Smooth muscle cell (in vitro differentiated cells): ENCODE results near the gene ARL8A. TPM values are rescaled to one million over a fixed set of nuclear protein-coding genes. Genes with fewer than 3 reads are reported as not detected.

ENCODE experiments used
- DNase-seq: peaks from one replicate; lab custom pipeline; 2025; ENCODE audit not compliant: unreplicated experiment; lab: John Stamatoyannopoulos, UW
- H2AFZ ChIP-seq: fragments of 200-600 bp; sonication (generic); 2 replicates; pipeline ENCODE4 v1.6.0; 2016; ENCODE audit warnings: antibody characterized with exemption, low read depth, mild to moderate bottlenecking
- H3F3A ChIP-seq: fragments of 200-600 bp; sonication (generic); 2 replicates; pipeline ENCODE4 v1.6.0; 2017; ENCODE audit warnings: antibody characterized with exemption, low read depth
- H3K27ac ChIP-seq: fragments of 200-600 bp; sonication (generic); 2 replicates; pipeline ENCODE4 v1.5.1; 2016; ENCODE audit warnings: low read depth, mild to moderate bottlenecking
- H3K27me3 ChIP-seq: fragments of 200-600 bp; sonication (generic); 2 replicates; pipeline ENCODE4 v1.6.1; 2016; ENCODE audit warnings: low read depth, mild to moderate bottlenecking
- H3K36me3 ChIP-seq: fragments of 200-600 bp; sonication (generic); 2 replicates; pipeline ENCODE4 v1.5.1; 2016; ENCODE audit warnings: low read depth
- H3K4me1 ChIP-seq: fragments of 200-600 bp; sonication (generic); 2 replicates; pipeline ENCODE4 v1.5.1; 2016; ENCODE audit warnings: low read depth
- H3K4me2 ChIP-seq: fragments of 200-600 bp; sonication (generic); 2 replicates; pipeline ENCODE4 v1.6.0; 2016; ENCODE audit warnings: mild to moderate bottlenecking
- H3K4me3 ChIP-seq: fragments of 200-600 bp; sonication (generic); 2 replicates; pipeline ENCODE4 v1.5.1; 2016; ENCODE audit warnings: mild to moderate bottlenecking
- H3K79me2 ChIP-seq: fragments of 200-600 bp; sonication (generic); 2 replicates; pipeline ENCODE4 v1.6.0; 2016; ENCODE audit warnings: low read depth, mild to moderate bottlenecking
- H3K9ac ChIP-seq: fragments of 200-600 bp; sonication (generic); 2 replicates; pipeline ENCODE4 v1.6.0; 2016; ENCODE audit warnings: low read depth
- H3K9me3 ChIP-seq: fragments of 200-600 bp; sonication (generic); replicated peaks from 2 replicates; pipeline ENCODE4 v1.5.1; 2016; ENCODE audit warnings: low read depth
- H4K20me1 ChIP-seq: fragments of 200-600 bp; sonication (generic); 2 replicates; pipeline ENCODE4 v1.6.0; 2016; ENCODE audit warnings: low read depth
- WGBS: methylation state at CpG from one replicate; pipeline ENCODE4 v1.1.7; 2016; ENCODE audit warnings: low lambda C conversion rate; 5-methylcytosine and 5-hydroxymethylcytosine counted together
- polyA plus RNA-seq: library from polyadenylated mRNA; unstranded; fragments of >200 nt; fragmentation: Nextera tagmentation; extraction: Ambion mirVana; gene quantifications from 2 replicates; pipeline ENCODE4 v1.2.1, GENCODE V29; 2016
- small RNA-seq: library from RNA; depleted of rRNA; stranded (forward); fragments of <200 nt; gene quantifications from one replicate; pipeline ENCODE3, GENCODE V24; 2014
- total RNA-seq: library from RNA; depleted of rRNA; stranded (reverse); fragments of >200 nt; gene quantifications from 2 replicates; pipeline ENCODE4 v1.2.3, GENCODE V29; 2014
- TF ChIP-seq, protein P1 (sequence below): fragments of 200-600 bp; sonication (generic); IDR thresholded peaks from 2 replicates; pipeline ENCODE4 v1.5.1; 2017; ENCODE audit warnings: borderline replicate concordance, mild to moderate bottlenecking, antibody characterized with exemption; ENCODE audit not compliant: insufficient read depth, poor library complexity, severe bottlenecking

ARL8A gene
- total and polyA plus RNA-seq, 2 experiments from 2014 or later, result 44.8 to 54.7 TPM

- no peak overlapping the region for H3K4me2 ChIP-seq
- no peaks in the 10 kb centered on the region for H3K9me3 ChIP-seq
- TF ChIP-seq, protein P1, sequence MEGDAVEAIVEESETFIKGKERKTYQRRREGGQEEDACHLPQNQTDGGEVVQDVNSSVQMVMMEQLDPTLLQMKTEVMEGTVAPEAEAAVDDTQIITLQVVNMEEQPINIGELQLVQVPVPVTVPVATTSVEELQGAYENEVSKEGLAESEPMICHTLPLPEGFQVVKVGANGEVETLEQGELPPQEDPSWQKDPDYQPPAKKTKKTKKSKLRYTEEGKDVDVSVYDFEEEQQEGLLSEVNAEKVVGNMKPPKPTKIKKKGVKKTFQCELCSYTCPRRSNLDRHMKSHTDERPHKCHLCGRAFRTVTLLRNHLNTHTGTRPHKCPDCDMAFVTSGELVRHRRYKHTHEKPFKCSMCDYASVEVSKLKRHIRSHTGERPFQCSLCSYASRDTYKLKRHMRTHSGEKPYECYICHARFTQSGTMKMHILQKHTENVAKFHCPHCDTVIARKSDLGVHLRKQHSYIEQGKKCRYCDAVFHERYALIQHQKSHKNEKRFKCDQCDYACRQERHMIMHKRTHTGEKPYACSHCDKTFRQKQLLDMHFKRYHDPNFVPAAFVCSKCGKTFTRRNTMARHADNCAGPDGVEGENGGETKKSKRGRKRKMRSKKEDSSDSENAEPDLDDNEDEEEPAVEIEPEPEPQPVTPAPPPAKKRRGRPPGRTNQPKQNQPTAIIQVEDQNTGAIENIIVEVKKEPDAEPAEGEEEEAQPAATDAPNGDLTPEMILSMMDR, result no peak
- no peak overlapping the region for H3K9ac ChIP-seq
- peaks cover 13% of the 10 kb centered on the region for H3K4me1 ChIP-seq
- DNase-seq, result no peak
- no peaks in the 10 kb centered on the region for H3K36me3 ChIP-seq
- WGBS, result 55% methylated on average over 6 of the region's 7 CpGs
- no peak overlapping the region for H3K27ac ChIP-seq
- H3K4me3 ChIP-seq, result no peak overlapping the region
- no peaks in the 10 kb centered on the region for H3K27me3 ChIP-seq
- no peaks in the 10 kb centered on the region for H4K20me1 ChIP-seq
- no peak overlapping the region for H2AFZ ChIP-seq
- no peaks in the 10 kb centered on the region for H3F3A ChIP-seq
- no peaks in the 10 kb centered on the region for H3K79me2 ChIP-seq
These were observed 57.8 kb downstream of the ARL8A start for GRCh38 chr1:202086579-202087350.

DNA sequence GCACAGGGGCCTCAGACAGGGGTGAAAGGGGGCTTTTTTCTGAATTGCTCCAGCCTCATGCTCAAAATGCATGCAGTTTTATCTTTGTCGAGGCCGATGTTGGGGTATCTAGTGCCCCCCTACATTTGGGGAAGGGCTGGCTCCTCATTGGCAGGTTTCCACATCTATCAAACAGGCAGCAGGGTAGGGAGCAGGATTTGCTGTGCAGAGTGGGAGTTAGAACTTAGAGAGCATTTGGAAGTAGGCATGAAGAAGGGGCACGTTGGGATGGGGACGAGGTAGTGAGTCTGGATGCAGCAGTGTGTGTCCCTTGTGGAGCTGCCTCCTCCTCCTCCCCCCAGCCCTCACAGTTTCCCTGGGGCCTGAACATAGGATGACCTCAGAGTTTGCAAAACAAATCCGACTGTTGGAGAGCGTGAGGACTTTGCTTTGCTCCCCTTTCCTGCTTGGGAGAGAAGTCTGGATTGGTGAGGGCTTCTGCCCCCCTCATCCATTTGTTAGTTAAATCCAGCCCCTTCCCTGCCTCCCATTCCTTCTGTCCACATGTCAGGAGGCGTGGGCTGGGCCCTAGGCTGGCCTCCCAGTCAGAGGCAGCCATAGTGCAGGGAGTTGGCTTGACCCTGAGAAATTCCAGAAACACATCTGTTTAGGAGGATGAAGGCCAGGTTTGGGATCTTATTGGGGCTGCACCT, 58.7 kb downstream of the ARL8A start:
- DNase-seq, result no peak

GRCh38 chr1:202084791-202085681, 59.5 kb downstream of the ARL8A start:
- 51% methylated on average over 14 of the region's 16 CpGs for WGBS

More for the DNA sequence above, 58.7 kb downstream of the ARL8A start:
- H3F3A ChIP-seq, result no peaks in the 10 kb centered on the region
- no peaks in the 10 kb centered on the region for H3K9me3 ChIP-seq
- no peak overlapping the region for H2AFZ ChIP-seq
- no peak overlapping the region for H3K27ac ChIP-seq
- H3K4me3 ChIP-seq, result no peak overlapping the region
- peaks cover 13% of the 10 kb centered on the region for H3K4me1 ChIP-seq
- no peaks in the 10 kb centered on the region for H3K79me2 ChIP-seq
- 68% methylated on average over 7 of the region's 7 CpGs for WGBS
- no peak overlapping the region for H3K4me2 ChIP-seq
- TF ChIP-seq, protein P1, result no peak
- no peaks in the 10 kb centered on the region for H4K20me1 ChIP-seq
- no peak overlapping the region for H3K9ac ChIP-seq
- H3K36me3 ChIP-seq, result no peaks in the 10 kb centered on the region
- H3K27me3 ChIP-seq, result no peaks in the 10 kb centered on the region

More at GRCh38 chr1:202084791-202085681, 59.5 kb downstream of the ARL8A start:
- no peak overlapping the region for H3K4me3 ChIP-seq
- no peak overlapping the region for H3K9ac ChIP-seq
- no peaks in the 10 kb centered on the region for H3K79me2 ChIP-seq
- TF ChIP-seq, protein P1, result no peak
- DNase-seq, result no peak
- H3K4me2 ChIP-seq, result no peak overlapping the region
- H4K20me1 ChIP-seq, result no peaks in the 10 kb centered on the region
- no peak overlapping the region for H2AFZ ChIP-seq
- no peaks in the 10 kb centered on the region for H3K9me3 ChIP-seq
- no peaks in the 10 kb centered on the region for H3K27me3 ChIP-seq
- H3F3A ChIP-seq, result no peaks in the 10 kb centered on the region
- peaks cover 13% of the 10 kb centered on the region for H3K4me1 ChIP-seq
- no peaks in the 10 kb centered on the region for H3K36me3 ChIP-seq
- no peak overlapping the region for H3K27ac ChIP-seq

Small RNA genes lying within 50 kb of the gene (small RNA-seq; reads per million reads assigned to genes)
- gene CRIP1P3, result not detected

Other genes starting within 250 kb of the ARL8A start
- gene LMOD1, start 198.2 kb downstream of the ARL8A start, total RNA-seq, result 4.0 and 6.5 TPM in 2 replicates
- gene LMOD1, start 198.2 kb downstream of the ARL8A start, polyA plus RNA-seq, result 5.6 and 6.2 TPM in 2 replicates
- 78.6 and 99.3 TPM in 2 replicates for gene TIMM17A, start 189.2 kb downstream of the ARL8A start, total RNA-seq
- 102 and 117 TPM in 2 replicates for gene TIMM17A, start 189.2 kb downstream of the ARL8A start, polyA plus RNA-seq
- gene RNPEP, start 162.1 kb downstream of the ARL8A start, total RNA-seq, result 50.6 and 53.4 TPM in 2 replicates
- gene RNPEP, start 162.1 kb downstream of the ARL8A start, polyA plus RNA-seq, result 59.0 and 70.9 TPM in 2 replicates
- 2.0 and 5.2 TPM in 2 replicates for gene ELF3, start 134.2 kb downstream of the ARL8A start, total RNA-seq
- 0.96 and 9.6 TPM in 2 replicates for gene ELF3, start 134.2 kb downstream of the ARL8A start, polyA plus RNA-seq
- not detected in 2 replicates for gene GPR37L1, start 21.8 kb downstream of the ARL8A start, total RNA-seq
- 0.05 TPM in 1 of 2 replicates, not detected in the other for gene GPR37L1, start 21.8 kb downstream of the ARL8A start, polyA plus RNA-seq
- gene PTPN7, start 15.9 kb upstream of the ARL8A start, total RNA-seq, result not detected in 2 replicates
- gene PTPN7, start 15.9 kb upstream of the ARL8A start, polyA plus RNA-seq, result not detected in 2 replicates
- gene LGR6, start 49.1 kb upstream of the ARL8A start, total RNA-seq, result 1.8 and 2.0 TPM in 2 replicates
- gene LGR6, start 49.1 kb upstream of the ARL8A start, polyA plus RNA-seq, result 2.9 and 4.4 TPM in 2 replicates
- 17.9 and 26.2 TPM in 2 replicates for gene UBE2T, start 197.2 kb upstream of the ARL8A start, total RNA-seq
- 20.7 and 21.0 TPM in 2 replicates for gene UBE2T, start 197.2 kb upstream of the ARL8A start, polyA plus RNA-seq
- gene PPP1R12B, start 204.0 kb upstream of the ARL8A start, total RNA-seq, result 6.7 and 22.3 TPM in 2 replicates
- 2.8 and 7.7 TPM in 2 replicates for gene PPP1R12B, start 204.0 kb upstream of the ARL8A start, polyA plus RNA-seq